Mesodermal cell (in vitro differentiated cells): ENCODE data around the gene AEBP1.
A peak's percentile ranks its signal among the peaks of the same experiment; 100 is the strongest.
"Not testable (repeated sequence)": the region's sequence is repeated elsewhere in the genome, so short reads cannot be mapped to it uniquely, and the experiment has no call there.

Experiments used
- H3K27ac ChIP-seq: 2 replicates; pipeline ENCODE4 v1.7.0; 2013; ENCODE audit warnings: mild to moderate bottlenecking, low read depth, low read length, moderate library complexity; ENCODE audit not compliant: severe bottlenecking
- H3K36me3 ChIP-seq: 2 replicates; pipeline ENCODE4 v1.7.1; 2013; ENCODE audit warnings: mild to moderate bottlenecking, low read length, moderate library complexity; ENCODE audit not compliant: control insufficient read depth, insufficient read depth
- H3K4me1 ChIP-seq: one replicate; pipeline ENCODE4 v1.7.1; 2013; ENCODE audit warnings: mild to moderate bottlenecking, low read length; ENCODE audit not compliant: insufficient read depth, control insufficient read depth, poor library complexity, severe bottlenecking
- H3K4me3 ChIP-seq: 2 replicates; pipeline ENCODE4 v1.7.0; 2013; ENCODE audit warnings: low read length, control low read depth, mild to moderate bottlenecking; ENCODE audit not compliant: insufficient read depth, poor library complexity, severe bottlenecking; ENCODE audit errors: extremely low read depth
- H3K9me3 ChIP-seq: 2 replicates; pipeline ENCODE4 v1.7.1; 2013; ENCODE audit warnings: mild to moderate bottlenecking, low read length, moderate library complexity; ENCODE audit not compliant: control insufficient read depth
- WGBS, 2 experiments: methylation state at CpG; one replicate each; pipeline ENCODE4 v1.1.5; 2013; ENCODE audit warnings: missing lambda C conversion rate in 2 of 2; ENCODE audit not compliant: insufficient coverage in 2 of 2; 5-methylcytosine and 5-hydroxymethylcytosine counted together

AEBP1 gene

DNA sequence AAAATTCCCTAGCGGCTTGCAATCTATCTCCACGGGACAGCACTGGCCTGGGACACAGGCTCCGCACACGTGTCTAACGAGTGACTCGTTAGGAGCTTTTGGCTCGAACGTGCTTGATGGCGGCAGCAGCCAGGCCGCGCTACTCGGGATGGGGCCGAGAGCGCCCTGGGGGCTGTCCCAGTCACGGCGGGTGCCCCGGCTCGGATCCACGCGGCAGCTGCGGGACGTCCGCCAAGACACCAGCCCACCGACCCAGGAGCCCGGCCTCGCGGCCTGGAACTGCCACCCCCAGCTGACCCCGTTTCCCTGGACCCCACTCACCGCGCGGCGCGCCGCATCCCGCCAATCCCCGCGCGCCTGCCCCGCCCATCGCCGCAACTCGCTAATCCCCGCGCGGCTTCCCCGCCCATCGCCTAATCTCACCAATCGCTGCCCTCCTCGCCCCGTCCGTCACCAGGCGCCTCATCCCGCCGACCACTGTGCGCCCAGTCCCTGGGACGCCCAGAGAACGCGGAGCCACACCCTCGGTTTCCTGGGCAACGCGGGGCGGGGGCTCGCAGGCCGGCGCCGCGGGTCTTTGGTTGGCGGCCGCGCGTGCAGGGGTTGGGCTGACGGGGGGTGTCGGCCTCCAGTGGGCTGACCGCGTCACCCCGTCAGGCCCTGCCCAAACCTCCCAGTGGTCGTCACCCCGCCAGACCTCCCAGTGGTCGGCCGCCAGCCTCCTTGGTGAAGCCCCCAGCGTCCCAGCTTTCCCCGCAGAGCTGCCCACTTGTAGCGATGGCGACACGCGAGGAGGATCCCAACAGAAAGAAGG lies 19.3 kb downstream of the AEBP1 start, which contains the start of gene POLD2:
TSS of gene POLD2 (minus strand) at position 359 of the 814 bp plus-strand sequence. CDS start 1,495 bp downstream, outside the sequence.
- Histone ChIP-seq H3K4me1 (peaks cover 9% of the 10 kb centered on the region), H3K9me3 (peaks cover 9% of the 10 kb centered on the region), H3K4me3 (peak within 1 kb of the TSS; percentile 55), H3K36me3 (peaks cover 38% of the 10 kb centered on the region), H3K27ac (peak within 1 kb of the TSS; percentile 75)
- WGBS, 2 experiments, result 0% methylated on average over 64 to 73 of the region's 86 CpGs

DNA sequence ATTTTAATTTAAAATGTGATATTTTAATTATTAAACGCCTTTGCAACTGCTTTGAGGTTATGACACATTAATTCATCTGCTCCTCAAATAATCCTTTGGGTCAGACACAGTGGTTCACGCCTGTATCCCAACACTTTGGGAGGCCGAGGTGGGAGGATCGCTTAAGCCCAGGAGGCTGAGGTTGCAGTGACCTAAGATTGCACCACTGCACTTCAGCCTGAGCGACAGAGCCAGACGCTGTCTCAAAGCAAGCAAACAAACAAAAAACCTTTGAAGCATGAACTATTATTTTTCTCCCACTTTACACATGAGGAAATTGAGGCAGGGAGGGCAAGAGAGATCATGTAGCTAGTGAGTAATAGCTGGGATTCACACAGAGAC lies 20.7 kb downstream of the AEBP1 start:
- WGBS, 2 experiments, result 100% methylated on average over 3 of the region's 6 CpGs
- Histone ChIP-seq H3K36me3 (peaks cover 24% of the 10 kb centered on the region), H3K27ac (no peak overlapping the region), H3K4me3 (no peak overlapping the region), H3K4me1 (peaks cover 9% of the 10 kb centered on the region), H3K9me3 (peaks cover 9% of the 10 kb centered on the region)

DNA sequence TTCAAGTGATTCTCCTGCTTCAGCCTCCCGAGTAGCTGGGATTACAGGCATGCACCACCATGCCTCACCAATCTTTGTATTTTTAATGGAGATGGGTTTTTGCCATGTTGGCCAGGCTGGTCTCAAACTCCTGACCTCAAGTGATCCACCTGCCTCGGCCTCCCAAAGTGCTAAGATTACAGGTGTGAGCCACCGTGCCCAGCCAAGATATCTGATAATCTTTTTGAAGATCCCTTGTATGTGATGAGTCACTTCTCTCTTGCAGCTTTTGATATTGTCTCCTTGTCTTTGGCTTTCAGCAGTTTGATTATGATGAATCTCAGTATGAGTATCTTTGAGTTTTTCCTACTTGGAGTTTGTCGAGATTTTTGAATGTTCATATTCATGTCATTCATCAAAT lies 22.4 kb downstream of the AEBP1 start:
- H3K27ac ChIP-seq, H3K4me3 ChIP-seq, H3K36me3 ChIP-seq, H3K9me3 ChIP-seq: not testable (repeated sequence)
- H3K4me1 ChIP-seq, result peaks cover 10% of the 10 kb centered on the region
- WGBS, 2 experiments, result 87 to 91% methylated on average over 2 to 4 of the region's 4 CpGs

DNA sequence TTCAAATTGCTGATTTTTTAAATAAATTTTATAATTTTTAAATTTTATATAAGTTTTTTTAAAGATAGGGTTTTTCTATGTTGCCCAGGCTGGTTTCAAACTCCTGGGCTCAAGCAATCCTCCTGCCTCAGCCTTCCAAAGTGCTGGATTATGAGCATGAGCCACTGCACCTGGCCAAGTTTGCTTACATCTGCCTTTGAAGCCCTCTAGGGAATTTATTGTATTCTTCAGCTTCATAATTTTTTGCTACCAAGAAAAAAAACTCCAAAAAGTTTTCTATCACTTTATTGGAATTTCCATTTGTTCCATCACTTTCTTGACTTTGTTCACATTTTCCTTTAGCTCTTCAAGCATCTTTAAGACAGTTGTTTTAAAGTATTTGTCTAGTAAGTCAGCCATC lies 23.0 kb downstream of the AEBP1 start:
- Histone ChIP-seq H3K4me1 (peaks cover 8% of the 10 kb centered on the region), H3K27ac (no peak overlapping the region), H3K4me3 (no peak overlapping the region), H3K36me3 (peaks cover 2% of the 10 kb centered on the region), H3K9me3 (peaks cover 9% of the 10 kb centered on the region)

DNA sequence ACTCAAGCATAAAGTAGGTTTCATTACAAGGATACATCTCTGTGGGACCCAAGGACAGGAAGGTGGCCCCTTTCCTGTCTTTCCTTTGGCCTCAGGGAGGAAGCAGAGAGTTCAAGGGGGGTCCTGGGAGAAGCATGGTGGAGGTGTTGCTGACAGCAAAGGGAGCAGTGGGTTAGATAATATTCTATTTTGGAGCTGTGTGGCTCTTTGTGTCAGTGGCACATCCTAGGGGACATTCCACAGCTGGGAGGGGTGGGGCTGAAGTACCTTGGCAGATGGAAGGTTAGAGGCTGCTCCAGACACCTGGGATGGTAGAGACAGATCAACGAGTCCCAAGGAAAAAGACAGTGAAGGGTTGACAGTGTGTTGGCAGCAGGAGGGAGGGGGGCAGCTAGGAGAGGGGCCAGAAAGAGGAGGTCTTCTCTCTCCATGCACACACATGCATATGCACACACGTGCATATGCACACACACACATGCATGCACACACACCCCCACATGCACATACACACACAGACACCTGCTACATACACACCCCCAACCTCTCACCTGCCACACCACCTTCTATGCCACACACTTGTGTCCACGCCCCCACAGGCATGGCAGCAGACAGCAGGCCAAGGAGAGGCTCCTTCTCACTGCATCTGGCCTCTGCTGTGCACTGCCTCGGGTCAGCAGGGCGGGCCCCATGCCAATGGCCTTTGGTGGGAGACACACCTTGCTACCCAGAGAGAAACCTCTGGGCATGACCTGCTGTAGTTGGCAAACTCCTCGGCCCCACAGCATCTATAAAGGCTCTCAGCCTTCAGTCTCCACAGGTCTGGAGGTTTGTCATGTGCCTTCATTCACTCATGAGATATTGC lies 24.8 kb downstream of the AEBP1 start:
- H3K9me3 ChIP-seq, result peaks cover 9% of the 10 kb centered on the region
- no peak overlapping the region for H3K4me3 ChIP-seq
- peaks cover 18% of the 10 kb centered on the region for H3K4me1 ChIP-seq
- H3K36me3 ChIP-seq, result no peaks in the 10 kb centered on the region
- 79 to 90% methylated on average over 4 to 6 of the region's 6 CpGs for WGBS, 2 experiments
- H3K27ac ChIP-seq, result no peak overlapping the region

DNA sequence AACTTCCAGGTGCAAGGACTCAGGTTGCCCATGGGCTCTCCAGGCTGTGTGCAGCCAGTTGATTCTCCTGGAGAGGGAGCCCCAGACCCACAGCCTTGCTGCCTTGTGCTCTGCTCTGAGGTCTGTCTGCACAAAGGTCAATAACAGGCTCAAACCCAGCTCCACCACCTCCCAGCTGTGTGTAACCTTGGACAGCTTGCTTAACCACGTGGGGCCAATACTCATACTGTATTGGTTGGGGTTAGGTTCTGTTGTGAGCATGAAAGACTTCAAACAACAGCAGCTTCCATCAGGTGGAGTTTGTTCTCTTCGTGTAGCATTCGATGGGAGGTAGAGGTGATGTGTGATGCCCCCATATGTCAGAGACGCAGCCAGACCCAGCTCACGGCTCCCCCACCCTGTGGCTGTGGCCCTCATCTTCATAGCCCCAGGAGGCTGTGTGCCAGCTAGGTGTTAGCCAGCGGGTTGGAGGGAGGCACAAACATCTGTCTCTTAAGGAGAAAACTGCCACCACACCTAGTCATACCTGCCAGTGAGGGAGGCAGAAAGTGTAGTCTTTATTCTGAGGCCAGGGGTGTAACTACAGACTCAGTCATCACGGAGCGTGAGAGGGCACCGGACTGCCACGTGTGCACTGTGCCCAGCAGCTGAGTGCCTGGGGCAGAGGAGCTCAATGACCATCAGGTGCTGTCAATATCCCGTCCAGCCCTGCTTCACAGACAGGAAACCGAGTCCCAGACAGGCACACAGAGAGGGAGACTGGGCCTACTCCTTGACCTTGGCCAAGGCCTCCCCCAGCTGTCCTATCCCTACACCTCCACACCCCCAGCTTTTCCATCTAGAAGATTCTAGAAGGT lies 27.3 kb downstream of the AEBP1 start:
- no peaks in the 10 kb centered on the region for H3K36me3 ChIP-seq
- 84 to 98% methylated on average over 6 to 8 of the region's 12 CpGs for WGBS, 2 experiments
- peaks cover 18% of the 10 kb centered on the region for H3K4me1 ChIP-seq
- H3K9me3 ChIP-seq, result peaks cover 9% of the 10 kb centered on the region
- no peak overlapping the region for H3K27ac ChIP-seq
- no peak overlapping the region for H3K4me3 ChIP-seq

DNA sequence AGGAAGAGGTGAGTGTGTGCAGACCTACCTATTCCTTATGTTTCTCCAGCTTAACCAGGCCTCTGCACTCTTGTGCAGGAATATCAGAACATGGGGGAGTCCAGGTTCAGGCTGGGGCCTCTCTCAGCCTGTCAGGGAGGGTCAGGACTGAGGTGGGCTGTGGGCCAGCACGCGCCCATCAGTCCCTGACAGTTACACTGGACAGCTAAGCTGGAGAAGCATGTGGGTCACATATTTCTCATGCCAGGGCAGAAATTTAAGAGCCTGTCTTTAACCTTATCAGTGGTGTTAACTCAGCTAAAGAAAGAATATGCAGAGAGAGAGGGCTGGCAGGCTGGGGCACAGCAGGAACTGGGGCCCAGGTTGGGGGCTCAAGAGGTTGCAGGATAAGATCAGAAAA lies 27.9 kb downstream of the AEBP1 start:
- Histone ChIP-seq H3K36me3 (no peaks in the 10 kb centered on the region), H3K27ac (peak overlapping the region; percentile 10), H3K9me3 (peaks cover 9% of the 10 kb centered on the region), H3K4me3 (no peak overlapping the region), H3K4me1 (peaks cover 18% of the 10 kb centered on the region)
- WGBS, 2 experiments, result 63 to 79% methylated on average over 2 of the region's 2 CpGs

DNA sequence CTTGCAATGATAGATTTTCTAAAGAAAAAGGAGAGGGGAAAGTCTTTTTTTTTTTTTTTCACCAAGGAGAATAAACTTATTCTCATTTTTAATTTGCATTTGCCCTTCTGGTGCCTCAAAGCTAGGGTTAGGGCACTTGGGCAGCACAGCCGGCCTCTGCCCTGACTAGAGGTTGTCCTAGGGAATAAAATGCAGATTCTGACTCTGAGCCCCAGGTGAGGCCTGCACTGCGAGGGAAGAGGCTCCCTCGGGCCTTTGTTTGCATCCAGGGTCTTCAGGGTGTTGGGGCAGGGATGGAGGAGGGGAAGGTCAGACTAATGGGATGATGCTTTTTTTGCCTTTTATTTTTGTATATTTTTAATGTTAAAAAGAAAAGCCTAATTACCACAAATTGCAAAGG lies 29.1 kb downstream of the AEBP1 start:
- H3K36me3 ChIP-seq, result no peaks in the 10 kb centered on the region
- H3K27ac ChIP-seq, result no peak overlapping the region
- H3K4me1 ChIP-seq, result peaks cover 18% of the 10 kb centered on the region
- 0 to 53% methylated on average over 1 to 2 of the region's 3 CpGs for WGBS, 2 experiments
- no peaks in the 10 kb centered on the region for H3K9me3 ChIP-seq
- no peak overlapping the region for H3K4me3 ChIP-seq

DNA sequence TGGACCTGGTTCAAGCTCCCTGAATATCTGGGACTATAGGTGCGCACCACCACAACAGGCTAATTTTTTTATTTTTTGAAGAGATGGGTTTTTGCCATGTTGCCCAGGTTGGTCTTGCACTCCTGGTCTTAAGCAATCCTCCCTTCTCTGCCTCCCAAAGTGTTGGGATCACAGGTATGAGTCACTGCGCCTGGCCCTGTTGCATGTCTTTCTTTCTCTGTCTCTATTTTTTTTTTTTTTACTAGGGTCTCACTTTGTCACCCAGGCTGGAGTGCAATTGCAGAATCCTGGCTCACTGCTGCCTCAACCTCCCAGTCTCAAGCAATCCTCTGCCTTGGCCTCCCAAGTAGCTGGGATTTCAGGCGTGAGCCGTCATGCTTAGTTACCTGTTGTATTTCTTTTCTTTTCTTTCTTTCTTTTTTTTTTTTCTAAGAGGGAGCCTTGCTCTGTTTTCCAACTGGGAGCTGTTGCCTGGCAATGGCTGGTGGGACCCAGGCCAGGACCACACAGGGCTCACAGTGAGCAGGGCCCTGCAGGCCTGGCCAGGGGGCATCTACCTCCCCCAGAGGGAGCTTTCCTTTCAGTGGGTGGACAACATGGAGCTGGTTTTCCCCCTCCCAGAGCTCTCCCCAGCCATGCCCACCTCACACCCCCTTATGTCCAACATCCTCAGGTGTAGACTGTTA lies 30.9 kb downstream of the AEBP1 start:
- H3K9me3 ChIP-seq, result no peaks in the 10 kb centered on the region
- H3K4me3 ChIP-seq, result no peak overlapping the region
- H3K27ac ChIP-seq, result no peak overlapping the region
- WGBS, 2 experiments, result 83 to 90% methylated on average over 1 to 3 of the region's 4 CpGs
- peaks cover 18% of the 10 kb centered on the region for H3K4me1 ChIP-seq
- H3K36me3 ChIP-seq, result no peaks in the 10 kb centered on the region

DNA sequence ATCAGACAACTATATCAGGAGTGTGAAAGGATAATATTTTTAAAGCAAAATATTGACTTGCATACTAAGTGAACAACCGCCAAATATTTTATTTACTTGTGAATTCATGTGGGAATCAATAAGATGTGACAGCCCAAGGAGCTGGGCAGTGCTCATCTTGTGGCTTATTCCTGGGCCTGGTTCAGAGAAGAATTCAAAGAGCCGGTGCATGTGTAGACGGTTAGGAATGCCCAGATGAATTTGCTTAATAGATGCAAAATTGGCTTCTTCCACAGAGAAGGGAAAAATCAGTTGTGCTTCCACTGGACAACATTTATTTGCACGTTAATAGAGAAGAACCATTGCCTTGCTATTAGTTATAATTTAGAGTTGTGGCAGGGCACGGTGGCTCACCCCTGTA lies 32.6 kb downstream of the AEBP1 start:
- no peaks in the 10 kb centered on the region for H3K36me3 ChIP-seq
- H3K9me3 ChIP-seq, result no peaks in the 10 kb centered on the region
- H3K4me1 ChIP-seq, result peaks cover 21% of the 10 kb centered on the region
- no peak overlapping the region for H3K27ac ChIP-seq
- no peak overlapping the region for H3K4me3 ChIP-seq
- WGBS, 2 experiments, result 89 to 95% methylated on average over 4 of the region's 5 CpGs
